HG02798 (cell line): ENCODE measurements around the gene FUBP3.
A peak's percentile ranks its signal among the peaks of the same experiment; 100 is the strongest.

ENCODE experiments used
- ATAC-seq: cut with Tn5 transposase; IDR thresholded peaks from one replicate; pipeline ENCODE4 v1.9.1; 2021; ENCODE audit warnings: mild to moderate bottlenecking; ENCODE audit not compliant: unreplicated experiment, poor library complexity

The FUBP3 gene

GRCh38 chr9:130578865-130579737 is at the start of gene FUBP3:
Gene FUBP3, plus strand, starts transcription at chr9:130579577. Its CDS starts 104 bp downstream, at chr9:130579681.
- peak; percentile 93 for ATAC-seq

GRCh38 chr9:130530938-130531337 is 48.4 kb upstream of the FUBP3 start:
- no peak for ATAC-seq

- ATAC-seq, result no peak
Observed at GRCh38 chr9:130531670-130532069, 47.7 kb upstream of the FUBP3 start.

- no peak for ATAC-seq
Observed at GRCh38 chr9:130532426-130533080, 46.8 kb upstream of the FUBP3 start.

- ATAC-seq, result no peak
Observed at GRCh38 chr9:130535818-130536521, 43.4 kb upstream of the FUBP3 start.

- ATAC-seq, result no peak
Observed at GRCh38 chr9:130536701-130537107, 42.7 kb upstream of the FUBP3 start.

- ATAC-seq, result no peak
Observed at GRCh38 chr9:130537346-130538050, 41.9 kb upstream of the FUBP3 start.

GRCh38 chr9:130539420-130540223 is 39.8 kb upstream of the FUBP3 start:
- no peak for ATAC-seq

- no peak for ATAC-seq
Observed at GRCh38 chr9:130541533-130541932, 37.8 kb upstream of the FUBP3 start.

- no peak for ATAC-seq
Observed at GRCh38 chr9:130542038-130542437, 37.3 kb upstream of the FUBP3 start.

GRCh38 chr9:130542457-130543228 is 36.7 kb upstream of the FUBP3 start:
- ATAC-seq, result no peak

GRCh38 chr9:130543368-130543767 is 36.0 kb upstream of the FUBP3 start:
- ATAC-seq, result no peak

- ATAC-seq, result no peak
Observed at GRCh38 chr9:130543859-130544258, 35.5 kb upstream of the FUBP3 start.

GRCh38 chr9:130544364-130544763 is 35.0 kb upstream of the FUBP3 start:
- no peak for ATAC-seq

GRCh38 chr9:130548103-130548502 is 31.3 kb upstream of the FUBP3 start:
- no peak for ATAC-seq

- no peak for ATAC-seq
Observed at GRCh38 chr9:130549093-130549735, 30.2 kb upstream of the FUBP3 start.

GRCh38 chr9:130554606-130555005 is 24.8 kb upstream of the FUBP3 start:
- ATAC-seq, result no peak

- ATAC-seq, result no peak
Observed at GRCh38 chr9:130555061-130555460, 24.3 kb upstream of the FUBP3 start.
